ENCODE data around the gene PLAGL1.

- TF ChIP-seq GABPA (IDR thresholded peaks at IDR 0.05 in 1 of 2, conservative IDR thresholded peaks at IDR 0.05 in 1 of 2) (no peak), CTCF (IDR thresholded peaks at IDR 0.05; ENCODE audit: low read depth, low read length, missing input control) (no peak), MAX (IDR thresholded peaks at IDR 0.05) (no peak), FOXA2 (IDR thresholded peaks at IDR 0.05) (no peak), JUND (IDR thresholded peaks at IDR 0.05) (no peak), SP1 (IDR thresholded peaks at IDR 0.05) (no peak), REST (IDR thresholded peaks at IDR 0.05) (no peak)
These were observed at the start of gene PLAGL1 for GRCh38 chr6:144008120-144008811.
